Brain microvascular endothelial cell (primary cell): ENCODE results near the gene CBFA2T3.

Experiments used
- DNase-seq: peaks from one replicate; pipeline ENCODE4 v3.0.0-alpha.2; 2020
- H3K27ac ChIP-seq: fragments of 250-450 bp; sonication (Bioruptor Pico); 2 replicates; pipeline ENCODE4 v1.5.1; 2020; ENCODE audit warnings: mild to moderate bottlenecking, moderate library complexity
- H3K27me3 ChIP-seq: fragments of 250-450 bp; sonication (Bioruptor Pico); replicated peaks from 2 replicates; pipeline ENCODE4 v1.5.1; 2020; ENCODE audit warnings: mild to moderate bottlenecking
- H3K36me3 ChIP-seq: fragments of 250-450 bp; sonication (Bioruptor Pico); replicated peaks from 2 replicates; pipeline ENCODE4 v1.5.1; 2020; ENCODE audit warnings: mild to moderate bottlenecking
- H3K4me3 ChIP-seq: 2 replicates; pipeline ENCODE4 v1.5.1; 2011; ENCODE audit warnings: low read depth, mild to moderate bottlenecking, control low read depth, low read length, moderate library complexity
- CTCF ChIP-seq: IDR thresholded peaks from 2 replicates; pipeline ENCODE4 v1.5.1; 2011; ENCODE audit warnings: low read depth, mild to moderate bottlenecking, moderate library complexity, low read length, control low read depth, inconsistent platforms; ENCODE audit errors: missing control alignments
- in situ Hi-C: cut with HindIII; loops from 2 replicates; pipeline ENCODE4 v1.10.0; 2017; ENCODE audit warnings: low sequenced_read_pairs, low pct_ligation_motif_present

Gene CBFA2T3

GRCh38 chr16:88963583-88963982, 13.4 kb downstream of the CBFA2T3 start:
- TF ChIP-seq CTCF, result no peak
- H3K36me3 ChIP-seq, result no peaks in the 10 kb centered on the region
- peaks cover 21% of the 10 kb centered on the region for H3K27me3 ChIP-seq
- no peak overlapping the region for H3K4me3 ChIP-seq
- in situ Hi-C loops, result no loop called here
- no peak for DNase-seq
- no peak overlapping the region for H3K27ac ChIP-seq

- in situ Hi-C loops, result no loop called here
- no peak for TF ChIP-seq CTCF
- H3K27me3 ChIP-seq, result peaks cover 13% of the 10 kb centered on the region
- H3K27ac ChIP-seq, result no peak overlapping the region
- no peak for DNase-seq
- H3K4me3 ChIP-seq, result no peak overlapping the region
- H3K36me3 ChIP-seq, result no peaks in the 10 kb centered on the region
Measured at GRCh38 chr16:88962478-88963152, 14.4 kb downstream of the CBFA2T3 start.

GRCh38 chr16:88961011-88961410, 16.0 kb downstream of the CBFA2T3 start:
- Histone ChIP-seq H3K27me3 (peaks cover 5% of the 10 kb centered on the region), H3K36me3 (no peaks in the 10 kb centered on the region), H3K4me3 (no peak overlapping the region), H3K27ac (no peak overlapping the region)
- no peak for DNase-seq
- TF ChIP-seq CTCF, result no peak
- in situ Hi-C loops, result no loop called here

GRCh38 chr16:88960516-88960915, 16.5 kb downstream of the CBFA2T3 start:
- in situ Hi-C loops, result no loop called here
- H3K27ac ChIP-seq, result no peak overlapping the region
- DNase-seq, result no peak
- H3K4me3 ChIP-seq, result no peak overlapping the region
- TF ChIP-seq CTCF, result no peak
- peaks cover 2% of the 10 kb centered on the region for H3K27me3 ChIP-seq
- no peaks in the 10 kb centered on the region for H3K36me3 ChIP-seq

GRCh38 chr16:88959022-88959421, 18.0 kb downstream of the CBFA2T3 start:
- peaks cover 2% of the 10 kb centered on the region for H3K27me3 ChIP-seq
- H3K27ac ChIP-seq, result no peak overlapping the region
- TF ChIP-seq CTCF, result no peak
- no peaks in the 10 kb centered on the region for H3K36me3 ChIP-seq
- H3K4me3 ChIP-seq, result no peak overlapping the region
- in situ Hi-C loops, result no loop called here
- no peak for DNase-seq

GRCh38 chr16:88957887-88958577, 19.0 kb downstream of the CBFA2T3 start:
- in situ Hi-C loops, result no loop called here
- Histone ChIP-seq H3K4me3 (no peak overlapping the region), H3K27me3 (peaks cover 2% of the 10 kb centered on the region), H3K27ac (no peak overlapping the region), H3K36me3 (no peaks in the 10 kb centered on the region)
- DNase-seq, result no peak
- no peak for TF ChIP-seq CTCF
